ENCODE data around the gene PPP3R1. TPM values are rescaled to one million over a fixed set of nuclear protein-coding genes. Genes with fewer than 3 reads are reported as not detected.

Gene PPP3R1
- total and polyA plus RNA-seq, 4 donors, result 2.4 to 42.5 (median 18.3) TPM

DNA sequence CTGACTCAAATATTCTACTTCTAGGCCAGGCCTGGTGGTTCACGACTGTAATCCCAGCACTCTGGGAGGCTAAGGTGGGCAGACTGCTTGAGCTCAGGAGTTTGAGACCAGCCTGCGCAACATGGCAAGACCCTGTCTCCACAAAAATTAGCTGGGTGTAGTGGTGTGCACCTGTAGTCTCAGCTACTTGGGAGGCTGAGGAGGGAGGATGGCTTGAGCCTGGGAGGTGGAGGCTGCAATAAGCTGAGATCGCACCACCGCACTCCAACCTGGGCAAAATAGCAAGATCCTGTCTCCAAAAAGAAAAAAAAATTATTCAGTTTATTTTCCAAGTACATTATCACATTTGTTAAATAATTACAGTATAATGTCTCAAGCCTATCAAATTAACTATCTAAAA, 7.3 kb downstream of the PPP3R1 start:
- 98% methylated on average over 4 of the region's 4 CpGs for WGBS
- Histone ChIP-seq H3K9me3 (ENCODE audit: control insufficient read depth in 4 of 4, low read length in 3 of 4) (no peaks in the 10 kb centered on the region), H3K36me3 (ENCODE audit: control insufficient read depth in 4 of 4, insufficient read depth in 3 of 4, low read depth in 1 of 4, low read length in 3 of 4) (no peaks in the 10 kb centered on the region), H3K4me1 (ENCODE audit: control insufficient read depth in 4 of 4, insufficient read depth in 4 of 4, low read length in 3 of 4) (peaks cover 8 to 49% (median 29%) of the 10 kb centered on the region in 4 donors), H3K9ac (ENCODE audit: low read depth in 1 of 2, low read length in 2 of 2) (no peak overlapping the region), H3K27me3 (ENCODE audit: control insufficient read depth in 4 of 4, insufficient read depth in 4 of 4, low read length in 3 of 4) (no peaks in the 10 kb centered on the region), H3K27ac (ENCODE audit: low read depth in 1 of 2, low read length in 2 of 2) (no peak overlapping the region), H3K4me3 (ENCODE audit: low read depth in 1 of 3, low read length in 3 of 3) (no peak overlapping the region)
- TF ChIP-seq, protein P1, sequence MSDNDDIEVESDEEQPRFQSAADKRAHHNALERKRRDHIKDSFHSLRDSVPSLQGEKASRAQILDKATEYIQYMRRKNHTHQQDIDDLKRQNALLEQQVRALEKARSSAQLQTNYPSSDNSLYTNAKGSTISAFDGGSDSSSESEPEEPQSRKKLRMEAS (IDR thresholded peaks at IDR 0.05), result no peak
- TF ChIP-seq NR2F2 (IDR thresholded peaks at IDR 0.05) (no peak), GABPA (IDR thresholded peaks at IDR 0.05 in 1 of 2, conservative IDR thresholded peaks at IDR 0.05 in 1 of 2) (no peak), HNF4G (IDR thresholded peaks at IDR 0.05) (no peak), EGR1 (IDR thresholded peaks at IDR 0.05; ENCODE audit: low read depth in 2 of 2) (no peak)
- no peak for DNase-seq (ENCODE audit: low spot score)

DNA sequence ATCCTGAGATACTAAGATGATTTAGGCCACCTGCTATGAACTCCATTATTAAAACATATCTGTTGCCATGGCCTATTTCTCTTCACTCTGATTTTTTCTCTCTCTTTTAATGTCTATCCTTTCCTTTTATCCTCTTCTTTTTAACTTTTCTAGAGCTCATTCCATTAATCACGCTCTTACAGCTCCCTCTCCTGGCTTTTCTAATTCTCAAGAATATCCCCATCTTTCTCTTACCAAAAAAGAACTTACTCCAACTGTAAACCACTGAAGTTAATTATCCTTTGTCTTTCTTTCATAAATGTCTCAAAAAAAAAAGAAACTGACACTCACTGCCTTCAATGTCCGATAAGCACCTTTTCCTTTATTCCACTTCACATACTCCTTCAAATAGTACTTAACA, 7.9 kb downstream of the PPP3R1 start:
- H3K27me3 ChIP-seq (ENCODE audit: control insufficient read depth in 4 of 4, insufficient read depth in 4 of 4, low read length in 3 of 4), result no peaks in the 10 kb centered on the region
- H3K4me1 ChIP-seq (ENCODE audit: control insufficient read depth in 4 of 4, insufficient read depth in 4 of 4, low read length in 3 of 4), result peaks cover 3 to 43% (median 25%) of the 10 kb centered on the region in 4 donors
- H3K27ac ChIP-seq (ENCODE audit: low read depth in 1 of 2, low read length in 2 of 2), result no peak overlapping the region
- TF ChIP-seq RAD21 (IDR thresholded peaks at IDR 0.05) (peak; percentile 27 to 31), EGR1 (IDR thresholded peaks at IDR 0.05; ENCODE audit: low read depth in 2 of 2) (no peak)
- H3K9ac ChIP-seq (ENCODE audit: low read depth in 1 of 2, low read length in 2 of 2), result no peak overlapping the region
- H3K9me3 ChIP-seq (ENCODE audit: control insufficient read depth in 4 of 4, low read length in 3 of 4), result no peaks in the 10 kb centered on the region
- no peak for DNase-seq (ENCODE audit: low spot score)
- H3K36me3 ChIP-seq (ENCODE audit: control insufficient read depth in 4 of 4, insufficient read depth in 3 of 4, low read depth in 1 of 4, low read length in 3 of 4), result no peaks in the 10 kb centered on the region
- no peak overlapping the region for H3K4me3 ChIP-seq (ENCODE audit: low read depth in 1 of 3, low read length in 3 of 3)
- WGBS, result 84% methylated on average over 2 of the region's 2 CpGs

DNA sequence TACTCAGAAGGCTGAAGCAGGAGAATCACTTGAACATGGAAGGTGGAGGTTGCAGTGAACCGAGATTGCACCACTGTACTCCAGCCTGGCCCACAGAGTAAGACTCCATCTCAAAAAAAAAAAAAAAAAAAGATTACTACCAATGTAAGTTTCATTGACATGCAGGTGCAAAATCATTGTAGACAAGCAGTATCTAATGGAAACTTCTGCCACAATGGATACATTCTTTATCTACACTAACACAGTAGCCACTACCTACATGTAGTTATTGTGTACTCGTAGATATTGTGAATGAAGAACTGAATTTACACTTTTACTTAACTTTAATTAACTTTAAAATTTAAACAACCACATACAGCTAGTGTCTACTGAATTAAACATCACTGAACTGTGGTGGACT, 10.6 kb downstream of the PPP3R1 start:
- H3K27ac ChIP-seq (ENCODE audit: low read depth in 1 of 2, low read length in 2 of 2), result no peak overlapping the region
- WGBS, result 99% methylated on average over 2 of the region's 2 CpGs
- no peak overlapping the region for H3K4me3 ChIP-seq (ENCODE audit: low read depth in 1 of 3, low read length in 3 of 3)
- TF ChIP-seq, protein P2, sequence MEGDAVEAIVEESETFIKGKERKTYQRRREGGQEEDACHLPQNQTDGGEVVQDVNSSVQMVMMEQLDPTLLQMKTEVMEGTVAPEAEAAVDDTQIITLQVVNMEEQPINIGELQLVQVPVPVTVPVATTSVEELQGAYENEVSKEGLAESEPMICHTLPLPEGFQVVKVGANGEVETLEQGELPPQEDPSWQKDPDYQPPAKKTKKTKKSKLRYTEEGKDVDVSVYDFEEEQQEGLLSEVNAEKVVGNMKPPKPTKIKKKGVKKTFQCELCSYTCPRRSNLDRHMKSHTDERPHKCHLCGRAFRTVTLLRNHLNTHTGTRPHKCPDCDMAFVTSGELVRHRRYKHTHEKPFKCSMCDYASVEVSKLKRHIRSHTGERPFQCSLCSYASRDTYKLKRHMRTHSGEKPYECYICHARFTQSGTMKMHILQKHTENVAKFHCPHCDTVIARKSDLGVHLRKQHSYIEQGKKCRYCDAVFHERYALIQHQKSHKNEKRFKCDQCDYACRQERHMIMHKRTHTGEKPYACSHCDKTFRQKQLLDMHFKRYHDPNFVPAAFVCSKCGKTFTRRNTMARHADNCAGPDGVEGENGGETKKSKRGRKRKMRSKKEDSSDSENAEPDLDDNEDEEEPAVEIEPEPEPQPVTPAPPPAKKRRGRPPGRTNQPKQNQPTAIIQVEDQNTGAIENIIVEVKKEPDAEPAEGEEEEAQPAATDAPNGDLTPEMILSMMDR (IDR thresholded peaks at IDR 0.05; ENCODE audit: low read depth, low read length, missing input control), result no peak
- TF ChIP-seq FOXA2 (IDR thresholded peaks at IDR 0.05), result no peak
- no peak for TF ChIP-seq NR2F2 (IDR thresholded peaks at IDR 0.05)
- TF ChIP-seq JUND (IDR thresholded peaks at IDR 0.05), result no peak
- TF ChIP-seq, protein P3, sequence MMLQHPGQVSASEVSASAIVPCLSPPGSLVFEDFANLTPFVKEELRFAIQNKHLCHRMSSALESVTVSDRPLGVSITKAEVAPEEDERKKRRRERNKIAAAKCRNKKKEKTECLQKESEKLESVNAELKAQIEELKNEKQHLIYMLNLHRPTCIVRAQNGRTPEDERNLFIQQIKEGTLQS (IDR thresholded peaks at IDR 0.05), result no peak
- no peak for TF ChIP-seq FOXA1 (IDR thresholded peaks at IDR 0.05)
- no peak for TF ChIP-seq HNF4A (conservative IDR thresholded peaks at IDR 0.05)
- TF ChIP-seq RAD21 (IDR thresholded peaks at IDR 0.05), result no peak
- TF ChIP-seq RXRA (IDR thresholded peaks at IDR 0.05), result no peak
- no peak for TF ChIP-seq HNF4G (IDR thresholded peaks at IDR 0.05)
- TF ChIP-seq, protein P4, sequence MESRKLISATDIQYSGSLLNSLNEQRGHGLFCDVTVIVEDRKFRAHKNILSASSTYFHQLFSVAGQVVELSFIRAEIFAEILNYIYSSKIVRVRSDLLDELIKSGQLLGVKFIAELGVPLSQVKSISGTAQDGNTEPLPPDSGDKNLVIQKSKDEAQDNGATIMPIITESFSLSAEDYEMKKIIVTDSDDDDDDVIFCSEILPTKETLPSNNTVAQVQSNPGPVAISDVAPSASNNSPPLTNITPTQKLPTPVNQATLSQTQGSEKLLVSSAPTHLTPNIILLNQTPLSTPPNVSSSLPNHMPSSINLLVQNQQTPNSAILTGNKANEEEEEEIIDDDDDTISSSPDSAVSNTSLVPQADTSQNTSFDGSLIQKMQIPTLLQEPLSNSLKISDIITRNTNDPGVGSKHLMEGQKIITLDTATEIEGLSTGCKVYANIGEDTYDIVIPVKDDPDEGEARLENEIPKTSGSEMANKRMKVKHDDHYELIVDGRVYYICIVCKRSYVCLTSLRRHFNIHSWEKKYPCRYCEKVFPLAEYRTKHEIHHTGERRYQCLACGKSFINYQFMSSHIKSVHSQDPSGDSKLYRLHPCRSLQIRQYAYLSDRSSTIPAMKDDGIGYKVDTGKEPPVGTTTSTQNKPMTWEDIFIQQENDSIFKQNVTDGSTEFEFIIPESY (IDR thresholded peaks at IDR 0.05), result no peak
- TF ChIP-seq GABPA (IDR thresholded peaks at IDR 0.05 in 1 of 2, conservative IDR thresholded peaks at IDR 0.05 in 1 of 2), result no peak
- TF ChIP-seq EGR1 (IDR thresholded peaks at IDR 0.05; ENCODE audit: low read depth in 2 of 2), result no peak
- no peak for TF ChIP-seq YY1 (IDR thresholded peaks at IDR 0.05)
- H3K27me3 ChIP-seq (ENCODE audit: control insufficient read depth in 4 of 4, insufficient read depth in 4 of 4, low read length in 3 of 4), result no peaks in the 10 kb centered on the region
- no peak overlapping the region for H3K9ac ChIP-seq (ENCODE audit: low read depth in 1 of 2, low read length in 2 of 2)
- H3K4me1 ChIP-seq (ENCODE audit: control insufficient read depth in 4 of 4, insufficient read depth in 4 of 4, low read length in 3 of 4), result peaks cover 5 to 32% (median 17%) of the 10 kb centered on the region in 4 donors
- H3K9me3 ChIP-seq (ENCODE audit: control insufficient read depth in 4 of 4, low read length in 3 of 4), result no peaks in the 10 kb centered on the region
- DNase-seq (ENCODE audit: low spot score), result no peak
- H3K36me3 ChIP-seq (ENCODE audit: control insufficient read depth in 4 of 4, insufficient read depth in 3 of 4, low read depth in 1 of 4, low read length in 3 of 4), result no peaks in the 10 kb centered on the region
